Inflammatory macrophage (primary cell): Measurements from ENCODE around the gene PRRG2.

ENCODE experiments used
- DNase-seq, 2 donors: peaks; one replicate each; pipeline ENCODE4 v3.0.0-alpha.2; 2020 to 2022

PRRG2 gene

GRCh38 chr19:49589502-49589905 is 8.4 kb downstream of the PRRG2 start:
- no peak for DNase-seq

GRCh38 chr19:49590071-49590970 is 9.2 kb downstream of the PRRG2 start:
- peak; percentile 97 for DNase-seq

- peak; percentile 57 to 72 for DNase-seq
These were observed 10.0 kb downstream of the PRRG2 start, which contains the start of gene PRR12 for GRCh38 chr19:49590971-49591730. TSS of gene PRR12 (plus strand) at chr19:49591182. CDS start at chr19:49591655, 473 bp downstream.

GRCh38 chr19:49591731-49592485 is 10.8 kb downstream of the PRRG2 start:
- DNase-seq = peak; percentile 13 to 32

GRCh38 chr19:49592486-49593232 is 11.5 kb downstream of the PRRG2 start:
- no peak for DNase-seq

GRCh38 chr19:49593233-49594113 is 12.4 kb downstream of the PRRG2 start:
- peak; percentile 81 to 86 for DNase-seq

GRCh38 chr19:49594157-49594992 is 13.3 kb downstream of the PRRG2 start:
- DNase-seq = no peak

GRCh38 chr19:49594993-49595818 is 14.1 kb downstream of the PRRG2 start:
- DNase-seq = no peak

- no peak for DNase-seq
These were observed 14.8 kb downstream of the PRRG2 start for GRCh38 chr19:49595819-49596404.

GRCh38 chr19:49596407-49596806 is 15.3 kb downstream of the PRRG2 start:
- DNase-seq = no peak

GRCh38 chr19:49596954-49597702 is 16.0 kb downstream of the PRRG2 start:
- no peak for DNase-seq

- no peak for DNase-seq
These were observed 16.5 kb downstream of the PRRG2 start for GRCh38 chr19:49597703-49597974.

GRCh38 chr19:49599378-49600295 is 18.5 kb downstream of the PRRG2 start:
- DNase-seq = peak; percentile 28 to 58

GRCh38 chr19:49601482-49602038 is 20.4 kb downstream of the PRRG2 start:
- DNase-seq = no peak

- DNase-seq = no peak
These were observed 21.7 kb downstream of the PRRG2 start for GRCh38 chr19:49602806-49603205.

GRCh38 chr19:49605605-49606004 is 24.5 kb downstream of the PRRG2 start:
- no peak for DNase-seq
